GM21717 (cell line): ENCODE measurements around the gene SLC16A7.

Experiments
- ATAC-seq: cut with Tn5 transposase; IDR thresholded peaks from one replicate; pipeline ENCODE4 v1.9.1; 2021; ENCODE audit warnings: mild to moderate bottlenecking, moderate library complexity; ENCODE audit not compliant: unreplicated experiment

Gene SLC16A7

GRCh38 chr12:59828521-59828920 is 232.7 kb downstream of the SLC16A7 start:
- no peak for ATAC-seq

- ATAC-seq = no peak
Measured at GRCh38 chr12:59833408-59833807, 237.6 kb downstream of the SLC16A7 start.

- ATAC-seq = peak; percentile 58
Measured at GRCh38 chr12:59834659-59835474, 239.0 kb downstream of the SLC16A7 start.
